ENCODE measurements around the gene SDK1. TPM values are rescaled to one million over a fixed set of nuclear protein-coding genes. Genes with fewer than 3 reads are reported as not detected.

SDK1 gene
- total RNA-seq, 4 donors from 2014 or later, result 3.7 to 80.9 (median 13.1) TPM

- H3K4me3 ChIP-seq, result no peak overlapping the region
- H3K27me3 ChIP-seq, result no peaks in the 10 kb centered on the region
- no peaks in the 10 kb centered on the region for H3K36me3 ChIP-seq
- no peak for TF ChIP-seq POLR2A (IDR thresholded peaks at IDR 0.05)
- no peak for TF ChIP-seq CTCF (IDR thresholded peaks at IDR 0.05)
- no peaks in the 10 kb centered on the region for H3K4me1 ChIP-seq
- DNase-seq, result no peak
- H3K27ac ChIP-seq, result no peak overlapping the region
- peaks cover 0 to 5% (median 0%) of the 10 kb centered on the region in 4 donors for H3K9me3 ChIP-seq
Measured at GRCh38 chr7:3780525-3780924, 479.5 kb downstream of the SDK1 start.

- no peaks in the 10 kb centered on the region for H3K4me1 ChIP-seq
- no peak overlapping the region for H3K27ac ChIP-seq
- H3K4me3 ChIP-seq, result no peak overlapping the region
- no peak for DNase-seq
- TF ChIP-seq CTCF (IDR thresholded peaks at IDR 0.05), result no peak
- TF ChIP-seq POLR2A (IDR thresholded peaks at IDR 0.05), result no peak
- peaks cover 0 to 5% (median 0%) of the 10 kb centered on the region in 4 donors for H3K9me3 ChIP-seq
- H3K27me3 ChIP-seq, result no peaks in the 10 kb centered on the region
- H3K36me3 ChIP-seq, result no peaks in the 10 kb centered on the region
Measured at GRCh38 chr7:3781607-3782006, 480.6 kb downstream of the SDK1 start.

- no peak overlapping the region for H3K27ac ChIP-seq
- H3K4me1 ChIP-seq, result no peaks in the 10 kb centered on the region
- no peaks in the 10 kb centered on the region for H3K36me3 ChIP-seq
- DNase-seq, result no peak
- H3K9me3 ChIP-seq, result no peaks in the 10 kb centered on the region
- no peak overlapping the region for H3K4me3 ChIP-seq
- H3K27me3 ChIP-seq, result no peaks in the 10 kb centered on the region
- TF ChIP-seq CTCF (IDR thresholded peaks at IDR 0.05), result no peak
Measured at GRCh38 chr7:3787717-3788264, 486.7 kb downstream of the SDK1 start.

- Histone ChIP-seq H3K36me3 (no peaks in the 10 kb centered on the region), H3K4me3 (no peak overlapping the region), H3K9me3 (no peaks in the 10 kb centered on the region), H3K4me1 (no peaks in the 10 kb centered on the region), H3K27me3 (no peaks in the 10 kb centered on the region), H3K27ac (no peak overlapping the region)
- TF ChIP-seq POLR2A (IDR thresholded peaks at IDR 0.05), result no peak
- TF ChIP-seq CTCF (IDR thresholded peaks at IDR 0.05), result no peak
- no peak for DNase-seq
Measured at GRCh38 chr7:3790803-3791202, 489.8 kb downstream of the SDK1 start.

- H3K4me1 ChIP-seq, result no peaks in the 10 kb centered on the region
- TF ChIP-seq CTCF (IDR thresholded peaks at IDR 0.05), result no peak
- TF ChIP-seq POLR2A (IDR thresholded peaks at IDR 0.05), result no peak
- H3K9me3 ChIP-seq, result no peaks in the 10 kb centered on the region
- H3K4me3 ChIP-seq, result no peak overlapping the region
- no peaks in the 10 kb centered on the region for H3K36me3 ChIP-seq
- H3K27me3 ChIP-seq, result no peaks in the 10 kb centered on the region
- H3K27ac ChIP-seq, result no peak overlapping the region
- no peak for DNase-seq
Measured at GRCh38 chr7:3791327-3791726, 490.3 kb downstream of the SDK1 start.

- Histone ChIP-seq H3K4me1 (no peaks in the 10 kb centered on the region), H3K9me3 (no peaks in the 10 kb centered on the region), H3K4me3 (no peak overlapping the region), H3K36me3 (no peaks in the 10 kb centered on the region), H3K27ac (no peak overlapping the region), H3K27me3 (no peaks in the 10 kb centered on the region)
- DNase-seq, result no peak
- TF ChIP-seq POLR2A (IDR thresholded peaks at IDR 0.05) (no peak), CTCF (IDR thresholded peaks at IDR 0.05) (no peak)
Measured at GRCh38 chr7:3795141-3795540, 494.1 kb downstream of the SDK1 start.
